CD4-positive, alpha-beta T cell treated with Interleukin-4 for 4 hours (primary cell): ENCODE measurements around the gene DCK.
"Not testable (repeated sequence)": the region's sequence is repeated elsewhere in the genome, so short reads cannot be mapped to it uniquely, and the experiment has no call there.

Experiments
- DNase-seq: peaks from one replicate; pipeline ENCODE4 v3.0.0-alpha.2; 2020

Gene DCK

DNA sequence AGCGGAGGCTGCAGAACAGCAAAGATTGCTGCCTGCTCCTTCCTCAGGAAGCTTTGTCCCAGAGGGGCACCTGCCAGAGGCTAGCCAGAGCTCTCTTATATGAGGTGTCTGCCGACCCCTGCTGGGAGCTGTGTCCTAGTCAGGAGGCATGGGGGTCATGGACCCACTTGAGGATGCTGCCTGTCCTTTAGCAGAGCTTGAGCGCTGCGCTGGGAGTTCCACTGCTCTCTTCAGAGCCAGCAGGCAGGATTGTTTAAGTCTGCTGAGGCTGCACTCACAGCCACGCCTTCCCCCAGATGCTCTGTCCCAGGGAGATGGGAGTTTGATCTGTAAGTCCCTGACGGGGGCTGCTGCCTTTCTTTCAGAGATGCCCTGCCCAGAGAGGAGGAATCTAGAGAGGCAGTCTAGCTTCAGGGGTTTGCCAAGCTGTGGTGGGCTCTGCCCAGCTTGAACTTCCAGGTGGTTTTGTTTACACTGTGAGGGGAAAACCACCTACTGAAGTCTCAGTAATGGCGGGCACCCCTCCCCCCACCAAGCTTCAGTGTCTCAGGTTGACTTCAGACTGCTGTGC, 10.9 kb downstream of the DCK start:
- peak; percentile 63 for DNase-seq

DNA sequence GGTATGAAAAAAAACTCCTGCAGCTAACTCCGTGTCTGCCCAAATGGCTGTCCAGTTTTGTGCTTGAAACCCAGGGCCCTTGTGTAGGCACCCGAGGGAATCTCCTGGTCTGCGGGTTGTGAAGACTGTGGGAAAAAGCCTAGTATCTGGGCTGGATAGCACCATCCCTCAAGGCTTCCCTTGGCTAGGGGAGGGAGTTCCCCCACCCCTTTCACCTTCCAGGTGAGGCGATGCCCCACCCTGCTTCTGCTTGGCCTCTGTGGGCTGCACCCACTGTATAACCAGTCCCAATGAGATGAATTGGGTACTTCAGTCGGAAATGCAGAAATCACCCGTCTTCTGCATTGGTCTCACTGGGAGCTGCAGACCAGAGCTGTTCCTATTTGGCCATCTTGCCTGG, 11.6 kb downstream of the DCK start:
- not testable (repeated sequence) for DNase-seq

DNA sequence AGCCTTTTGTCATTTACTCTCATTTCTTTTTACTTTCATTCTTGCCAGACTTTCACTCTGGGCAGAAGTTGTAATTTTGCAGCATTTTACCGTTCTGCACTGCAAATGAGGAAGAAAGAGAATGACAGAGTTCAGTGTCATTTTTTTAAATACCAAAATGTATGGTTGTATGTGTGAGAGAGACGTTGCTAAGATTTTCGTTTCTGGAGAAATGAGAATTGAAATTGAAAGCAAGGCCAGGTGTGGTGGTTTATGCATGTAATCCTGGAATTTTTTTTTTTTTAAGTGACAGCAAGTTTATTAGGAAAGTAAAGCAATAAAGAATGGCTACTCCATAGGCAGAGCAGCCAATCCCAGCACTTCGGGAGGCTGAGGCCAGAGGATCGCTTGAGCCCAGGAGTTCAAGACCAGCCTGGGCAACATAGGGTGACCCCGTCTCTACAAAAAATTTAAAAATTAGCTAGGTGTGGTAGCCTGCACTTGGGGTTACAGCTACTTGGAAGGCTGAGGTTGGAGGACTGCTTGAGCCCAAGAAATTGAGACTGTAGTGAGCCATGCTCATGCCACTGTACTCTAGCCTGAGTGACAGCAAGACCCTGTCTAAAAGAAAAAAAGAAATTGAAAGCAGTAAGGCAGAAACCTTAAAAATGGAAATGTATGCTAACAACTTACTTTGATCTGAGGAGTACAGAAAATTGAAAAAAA, 12.9 kb downstream of the DCK start:
- DNase-seq = peak; percentile 52

DNA sequence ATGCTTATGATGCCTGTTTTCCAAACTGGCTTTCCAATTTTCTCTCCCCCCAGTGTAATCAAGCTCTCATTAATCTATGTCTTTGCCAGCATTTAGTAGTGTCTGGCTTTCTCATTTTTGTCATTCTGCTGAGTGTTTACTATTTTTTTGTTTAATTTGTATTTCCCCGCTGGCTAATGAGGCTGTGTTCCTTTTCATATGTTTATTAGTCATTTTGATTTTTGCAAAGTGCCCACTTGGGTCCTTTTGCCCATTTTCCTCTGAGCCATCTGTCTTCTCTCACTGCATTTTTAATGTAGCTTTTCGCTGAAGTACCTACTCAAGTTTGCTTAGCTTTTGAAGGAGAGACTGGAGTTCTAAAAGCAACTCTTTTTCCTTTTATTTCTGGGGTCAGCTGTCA, 14.7 kb downstream of the DCK start:
- DNase-seq = no peak

DNA sequence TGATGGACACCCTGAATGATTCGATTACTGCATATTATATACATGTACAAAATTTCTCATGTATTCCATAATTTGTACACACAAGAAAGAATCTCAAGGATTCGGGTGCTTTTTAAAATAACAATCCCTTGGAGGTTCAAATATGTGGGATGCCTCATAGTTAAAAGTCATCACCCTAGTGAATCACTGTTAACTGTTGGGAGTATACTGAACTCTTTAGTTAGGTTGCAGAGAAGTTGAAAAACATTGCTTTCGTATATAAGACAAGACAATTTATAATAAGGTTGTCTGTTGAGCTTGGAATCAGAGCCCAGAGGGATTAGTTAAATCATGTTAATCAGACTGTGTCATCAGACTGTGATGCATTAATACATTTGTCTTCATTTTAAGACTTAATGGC, 15.6 kb downstream of the DCK start:
- DNase-seq = no peak

DNA sequence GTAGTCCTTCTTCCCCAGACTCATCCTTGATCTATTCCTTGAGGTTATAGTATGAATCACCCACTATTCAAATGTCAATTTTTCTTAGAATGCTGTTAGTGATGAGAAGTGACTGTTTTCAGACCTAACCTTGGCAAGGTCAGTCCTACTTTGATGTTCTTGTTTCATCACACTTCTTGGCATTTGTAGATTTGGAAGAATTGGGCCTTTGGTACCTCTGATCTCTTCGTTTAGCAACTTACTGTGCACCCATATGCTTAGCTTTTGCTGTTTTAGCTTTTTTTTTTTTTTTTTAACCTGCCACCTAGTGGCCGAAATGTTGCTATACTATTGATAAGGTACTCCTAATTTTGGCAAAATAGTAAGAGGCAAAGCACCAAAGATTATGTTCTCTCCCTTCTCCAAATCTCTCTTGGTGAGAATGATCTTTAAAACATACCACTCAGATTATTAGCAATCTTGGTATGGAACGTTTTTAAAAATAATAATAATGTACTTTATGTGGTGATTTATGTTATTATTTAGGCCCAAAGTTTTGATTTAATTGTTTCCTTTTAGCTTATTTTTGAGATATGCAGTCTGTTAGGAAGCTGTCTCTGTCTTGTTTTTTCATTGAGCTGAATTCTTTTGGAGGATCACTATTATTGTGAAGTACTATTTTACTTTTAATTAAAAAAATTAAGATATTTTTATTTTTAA, 16.6 kb downstream of the DCK start:
- peak; percentile 35 for DNase-seq

DNA sequence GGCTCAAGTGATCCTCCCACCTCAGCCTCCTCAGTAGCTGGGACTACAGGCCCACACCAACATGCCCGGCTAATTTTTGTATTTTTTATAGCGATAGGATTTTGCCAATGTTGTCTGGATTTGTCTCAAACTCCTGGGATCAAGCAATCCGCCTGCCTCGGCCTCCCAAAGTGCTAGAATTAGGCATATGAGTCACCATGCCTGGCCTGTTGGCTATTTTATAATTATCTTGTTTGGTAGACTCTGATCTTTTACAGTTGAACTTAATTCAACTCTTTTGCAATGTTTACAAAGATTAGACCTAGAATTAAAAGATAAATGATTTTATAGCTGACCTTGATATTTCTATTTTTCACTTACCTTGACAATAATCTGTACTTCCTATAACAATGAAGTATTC, 18.0 kb downstream of the DCK start:
- no peak for DNase-seq

DNA sequence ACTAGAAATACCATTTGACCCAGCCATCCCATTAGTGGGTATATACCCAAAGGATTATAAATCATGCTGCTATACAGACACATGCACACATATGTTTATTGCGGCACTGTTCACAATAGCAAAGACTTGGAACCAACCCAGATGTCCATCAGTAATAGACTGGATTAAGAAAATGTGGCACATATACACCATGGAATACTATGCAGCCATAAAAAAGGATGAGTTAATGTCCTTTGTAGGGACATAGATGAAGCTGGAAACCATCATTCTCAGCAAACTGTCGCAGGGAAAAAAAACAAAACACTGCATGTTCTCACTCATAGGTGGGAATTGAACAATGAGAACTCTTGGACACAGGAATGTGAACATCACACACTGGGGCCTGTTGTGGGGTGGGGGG, 23.9 kb downstream of the DCK start:
- DNase-seq = not testable (repeated sequence)

DNA sequence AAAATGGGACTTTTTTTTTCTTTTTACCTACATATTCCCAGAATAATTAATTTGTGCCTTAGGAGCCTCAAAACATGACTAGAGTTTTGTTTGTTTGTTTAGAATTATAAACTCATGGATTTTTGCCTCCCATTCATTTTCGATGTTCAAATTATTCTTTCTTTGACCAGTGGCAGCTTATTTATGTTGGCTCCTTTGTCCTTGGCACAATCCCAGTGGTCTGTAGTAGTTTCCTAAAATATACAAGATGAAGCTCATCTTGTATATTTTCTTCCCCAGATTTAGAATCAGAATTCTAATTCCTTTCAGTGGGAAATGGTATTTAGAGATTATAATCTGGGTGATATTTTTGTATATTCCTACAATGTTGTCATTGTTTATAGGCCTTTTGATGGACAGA, 27.2 kb downstream of the DCK start:
- no peak for DNase-seq

DNA sequence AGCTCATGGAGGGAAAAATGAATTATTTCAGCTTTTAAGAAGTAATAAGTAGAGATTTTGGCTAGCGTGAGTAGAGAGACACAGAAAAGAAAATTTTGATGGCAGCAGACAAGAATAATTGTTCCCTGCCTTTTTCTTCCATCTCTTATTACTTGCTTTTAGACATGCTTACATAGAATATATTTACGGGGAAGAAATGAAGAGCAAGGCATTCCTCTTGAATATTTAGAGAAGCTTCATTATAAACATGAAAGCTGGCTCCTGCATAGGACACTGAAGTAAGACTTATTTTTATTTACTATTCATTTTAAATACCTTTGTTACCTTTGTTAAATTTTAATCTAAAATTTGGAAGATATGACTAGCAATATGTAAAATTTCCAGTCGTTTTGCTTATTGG, 32.2 kb downstream of the DCK start:
- DNase-seq = no peak

DNA sequence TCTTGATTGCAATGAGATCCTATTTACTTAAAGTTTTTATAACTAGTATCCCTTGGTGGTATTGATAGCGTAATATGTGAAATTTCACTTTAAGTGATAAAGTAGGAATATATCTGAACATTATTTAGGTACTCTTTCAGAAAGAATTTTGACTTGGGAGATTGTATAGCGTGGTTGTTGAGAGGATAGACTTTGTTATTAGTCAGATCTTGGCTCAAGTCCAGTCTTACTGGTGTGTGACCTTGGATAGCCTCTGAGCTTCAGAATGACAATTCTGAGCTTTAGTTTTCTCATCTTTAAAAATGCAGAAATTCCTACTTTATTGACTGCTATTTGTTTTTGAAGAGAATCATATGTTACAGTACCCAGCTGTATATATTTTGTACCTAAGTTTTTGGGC, 32.6 kb downstream of the DCK start:
- DNase-seq = no peak

DNA sequence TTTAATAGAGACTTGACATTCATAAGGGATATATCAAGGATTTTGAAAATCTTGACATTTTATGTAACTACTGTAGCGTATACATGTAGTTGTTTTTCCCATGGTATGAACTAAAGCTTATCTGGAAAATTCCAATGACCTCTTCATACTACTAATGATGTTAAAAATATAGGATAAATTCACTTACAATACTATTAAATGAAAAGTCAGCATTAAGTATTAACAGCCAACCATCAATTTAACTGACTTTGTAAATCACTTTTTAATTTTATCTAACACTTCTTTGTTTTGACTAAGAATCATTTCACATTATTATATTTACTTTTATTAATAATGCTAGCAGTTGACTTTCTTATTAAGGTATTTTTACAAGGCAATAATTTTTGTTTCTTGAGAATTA, 34.2 kb downstream of the DCK start:
- no peak for DNase-seq

DNA sequence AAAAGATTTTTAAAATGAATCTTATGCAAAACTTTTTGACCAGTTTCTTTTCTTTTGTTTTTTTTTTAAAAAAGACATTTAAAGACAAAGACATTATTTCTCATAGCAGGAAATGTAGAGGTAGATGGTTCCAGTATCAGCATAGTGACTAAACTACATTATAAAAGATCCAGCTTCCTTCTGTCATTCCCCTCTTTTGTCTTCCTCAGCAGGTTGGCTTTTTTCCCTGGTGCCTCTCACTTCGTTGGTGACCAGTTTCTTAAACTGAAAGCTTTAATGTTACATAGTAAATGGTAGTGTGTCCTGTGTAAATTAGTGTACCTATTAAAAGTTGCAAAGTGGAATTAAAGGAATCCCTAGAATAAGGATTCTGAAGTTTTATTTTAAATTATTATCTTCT, 36.1 kb downstream of the DCK start:
- no peak for DNase-seq

DNA sequence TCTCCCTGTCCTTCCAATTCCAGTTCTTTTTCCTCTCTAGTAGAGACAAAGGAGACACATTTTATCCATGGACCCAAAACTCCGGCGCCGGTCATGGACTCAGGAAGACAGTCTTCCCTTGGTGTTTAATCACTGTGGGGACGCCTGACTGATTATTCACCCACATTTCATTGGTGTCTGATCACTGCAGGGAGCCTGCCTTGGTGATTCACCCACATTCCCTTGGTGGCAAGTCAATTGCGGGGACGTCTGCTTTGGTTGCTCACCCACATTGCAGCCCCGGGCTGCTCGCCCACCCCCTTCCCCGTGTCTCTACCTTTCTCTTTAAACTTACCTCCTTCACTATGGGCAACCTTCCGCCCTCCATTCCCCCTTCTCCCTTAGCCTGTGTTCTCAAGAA, 38.7 kb downstream of the DCK start:
- DNase-seq = not testable (repeated sequence)

DNA sequence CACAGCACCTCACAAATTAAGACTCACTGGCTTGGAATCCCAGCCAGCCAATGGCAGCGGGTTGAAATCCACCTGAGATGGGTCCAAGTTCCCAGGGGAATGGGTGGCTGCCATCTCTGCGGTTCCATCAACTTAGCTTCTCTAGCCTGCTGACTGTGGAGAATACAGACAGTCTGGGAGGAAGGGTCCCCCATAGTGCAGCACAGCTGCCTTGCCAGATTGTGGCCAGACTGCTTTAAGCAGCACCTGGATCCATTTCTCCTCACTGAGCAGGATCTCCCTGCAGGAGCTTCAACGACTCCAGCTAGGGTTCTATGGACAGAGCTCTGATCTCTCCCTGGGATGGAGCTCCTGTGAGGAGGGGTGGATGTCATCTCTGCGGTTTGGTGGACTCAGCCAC, 51.8 kb downstream of the DCK start:
- DNase-seq = no peak

DNA sequence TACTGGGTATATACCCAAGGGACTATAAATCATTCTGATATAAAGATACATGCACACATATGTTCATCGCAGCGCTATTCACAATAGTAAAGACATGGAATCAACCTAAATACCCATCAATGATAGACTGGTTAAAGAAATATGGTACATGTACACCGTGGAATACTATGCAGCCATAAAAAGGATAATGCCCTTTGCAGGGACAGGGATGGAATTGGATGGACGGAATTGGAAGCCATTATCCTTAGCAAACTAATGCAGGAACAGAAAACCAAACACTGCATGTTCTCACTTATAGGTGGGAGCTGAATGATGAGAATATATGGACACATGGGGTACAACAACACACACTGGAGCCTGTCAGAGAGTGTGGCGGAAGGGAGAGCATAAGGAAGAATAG, 55.9 kb downstream of the DCK start:
- no peak for DNase-seq

DNA sequence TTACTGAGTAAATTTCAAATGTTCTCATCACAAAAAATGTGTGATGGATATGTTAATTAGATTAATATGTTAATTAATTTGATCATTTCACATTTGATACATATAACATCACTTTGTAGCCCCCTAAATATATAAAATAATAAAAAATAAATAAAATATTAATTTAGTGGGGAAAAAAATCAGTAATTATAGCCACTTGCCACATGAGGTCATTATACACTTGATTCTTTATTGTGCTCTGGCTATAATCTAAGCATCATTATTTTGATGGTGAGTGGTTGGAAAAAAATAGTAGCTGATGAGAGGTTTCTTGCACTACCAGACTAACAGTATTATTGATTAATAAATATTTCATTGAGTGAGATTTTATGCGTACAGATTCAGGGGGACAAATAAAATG, 57.4 kb downstream of the DCK start:
- DNase-seq = no peak

DNA sequence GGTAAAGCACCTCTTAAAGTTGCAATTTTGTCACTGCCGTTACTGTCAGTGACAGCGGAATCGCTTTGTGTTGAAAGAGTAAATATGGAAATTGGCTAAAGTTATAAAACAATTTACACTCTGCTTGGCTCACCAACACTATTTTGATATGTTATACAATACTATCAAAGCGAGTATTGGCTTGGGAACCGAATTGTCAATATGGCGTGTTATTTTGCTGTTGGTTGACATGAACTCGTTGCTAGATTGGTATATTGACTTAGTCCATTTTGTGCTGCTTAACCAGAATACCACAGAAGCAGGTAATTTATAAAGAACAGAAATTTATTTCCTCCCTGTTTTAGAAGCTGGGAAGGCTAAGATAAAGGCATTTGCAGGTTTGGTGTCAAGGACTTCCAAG, 58.6 kb downstream of the DCK start:
- DNase-seq = no peak

DNA sequence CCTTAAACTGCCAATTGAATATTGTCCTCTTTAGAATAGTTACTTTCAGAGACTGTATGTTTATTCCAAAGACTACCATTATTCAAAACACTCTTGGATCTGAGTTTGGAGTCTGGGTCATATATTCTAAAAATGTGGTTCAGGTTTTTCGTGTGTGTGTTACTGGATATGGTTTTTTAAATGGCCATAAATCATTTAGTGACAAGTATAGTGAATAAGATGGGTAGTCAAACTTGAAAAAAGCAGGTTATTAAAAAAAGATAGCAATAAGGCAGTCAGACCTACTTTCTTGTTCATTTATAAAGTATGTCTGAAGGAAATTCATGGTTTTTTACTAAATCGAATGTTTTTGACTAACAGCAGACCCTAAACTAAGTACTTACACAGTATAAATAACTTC, 59.3 kb downstream of the DCK start:
- no peak for DNase-seq

DNA sequence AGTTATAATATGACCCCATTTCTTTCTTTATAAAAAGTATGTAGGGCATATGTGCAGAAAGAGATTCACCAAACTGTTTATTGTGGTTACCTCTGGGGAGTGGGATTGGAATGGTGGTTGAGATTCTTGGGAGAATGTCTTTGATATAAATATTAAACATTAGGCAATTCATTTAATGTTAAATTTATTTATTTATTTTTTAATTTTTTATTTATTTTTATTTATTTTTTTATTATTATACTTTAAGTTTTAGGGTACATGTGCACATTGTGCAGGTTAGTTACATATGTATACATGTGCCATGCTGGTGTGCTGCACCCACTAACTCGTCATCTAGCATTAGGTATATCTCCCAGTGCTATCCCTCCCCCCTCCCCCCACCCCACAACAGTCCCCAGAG, 60.2 kb downstream of the DCK start:
- DNase-seq = not testable (repeated sequence)

DNA sequence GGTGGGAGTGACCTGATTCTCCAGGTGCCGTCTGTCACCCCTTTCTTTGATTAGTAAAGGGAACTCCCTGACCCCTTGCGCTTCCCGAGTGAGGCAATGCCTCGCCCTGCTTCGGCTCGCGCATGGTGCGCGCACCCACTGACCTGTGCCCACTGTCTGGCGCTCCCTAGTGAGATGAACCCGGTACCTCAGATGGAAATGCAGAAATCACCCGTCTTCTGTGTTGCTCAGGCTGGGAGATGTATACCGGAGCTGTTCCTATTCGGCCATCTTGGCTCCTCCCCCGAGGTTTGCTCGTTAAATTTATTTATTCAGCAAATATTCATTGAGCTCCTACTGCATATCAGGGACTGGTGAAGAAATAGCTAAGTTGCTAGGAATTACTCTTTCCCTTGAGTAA, 66.1 kb downstream of the DCK start:
- DNase-seq = not testable (repeated sequence)

DNA sequence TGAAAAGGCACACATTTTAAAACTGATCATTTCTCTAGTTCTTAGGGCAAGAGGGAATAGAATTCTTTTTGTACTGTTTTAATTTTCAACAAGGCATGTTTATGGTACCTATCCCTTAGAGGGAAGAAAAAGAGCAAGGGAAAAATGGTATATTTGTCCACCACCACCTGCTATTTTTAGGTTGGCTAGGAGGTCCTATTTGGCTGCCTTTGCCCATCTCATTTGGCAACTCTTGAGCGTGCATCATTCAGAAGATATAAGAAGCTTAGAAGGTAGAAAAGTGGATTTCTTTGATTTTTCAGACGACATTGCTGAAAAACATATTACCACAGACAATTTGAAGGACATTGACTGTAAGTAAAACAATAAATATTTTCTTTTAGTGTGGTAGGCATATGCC, 69.0 kb downstream of the DCK start:
- no peak for DNase-seq

DNA sequence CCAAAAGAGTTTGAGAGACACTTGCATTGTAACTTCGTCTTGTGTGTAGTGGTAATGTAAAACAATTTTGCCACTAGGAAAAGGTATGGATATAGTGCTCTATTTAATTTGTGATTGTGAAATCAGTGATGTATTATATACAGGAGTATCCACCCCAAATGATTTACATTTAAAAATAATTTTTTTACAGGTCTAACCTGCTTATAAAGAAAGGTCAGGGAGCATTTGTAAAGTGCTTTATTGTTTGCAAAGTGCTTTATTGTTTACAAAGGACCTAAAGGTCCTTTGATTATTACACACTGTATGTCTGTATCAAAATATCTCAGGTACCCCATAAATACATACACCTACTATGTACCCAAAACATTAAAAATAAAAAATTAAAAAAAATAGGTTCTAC, 70.3 kb downstream of the DCK start:
- no peak for DNase-seq

DNA sequence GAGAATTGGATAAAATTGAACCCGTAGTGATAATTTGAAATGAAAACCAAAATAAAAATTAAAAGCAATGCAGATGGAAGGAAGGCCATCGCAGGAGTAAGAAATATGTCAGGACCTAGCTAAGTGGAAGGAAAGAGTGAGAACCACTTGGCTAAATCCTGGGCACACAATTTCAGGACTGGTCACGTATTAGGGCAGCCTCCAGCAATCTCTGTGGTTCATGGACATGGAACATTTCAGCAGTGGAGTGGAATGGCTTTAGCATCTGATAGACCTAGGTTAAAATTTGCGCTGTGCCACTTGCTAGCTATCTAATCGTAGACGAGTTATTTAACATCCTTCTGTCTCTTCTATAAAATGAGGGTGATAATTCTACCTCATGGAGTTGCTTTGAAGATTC, 71.1 kb downstream of the DCK start:
- DNase-seq = no peak
